Esophagus squamous epithelium (tissue), 4 donors: ENCODE data around the gene OR6V1.
"Not testable (repeated sequence)": the region's sequence is repeated elsewhere in the genome, so short reads cannot be mapped to it uniquely, and the experiment has no call there.

Experiments
- CTCF ChIP-seq, 6 experiments: fragments of 450-650 bp in 4 of 6; fragments of 200-600 bp in 2 of 6; sonication (generic) in 2 of 6; IDR thresholded peaks; one replicate each; pipeline ENCODE4 v1.5.1; 2016 to 2019; ENCODE audit warnings: antibody characterized with exemption in 6 of 6, mild to moderate bottlenecking in 4 of 6, moderate library complexity in 4 of 6
- POLR2A ChIP-seq, 4 donors: fragments of 450-650 bp; IDR thresholded peaks; one replicate each; pipeline ENCODE4 v1.6.1; 2017; ENCODE audit warnings: antibody characterized with exemption in 4 of 4, mild to moderate bottlenecking in 4 of 4, moderate library complexity in 3 of 4

GRCh38 chr7:143085610-143086009, 33.5 kb downstream of the OR6V1 start:
- not testable (repeated sequence) for TF ChIP-seq CTCF, POLR2A (IDR thresholded peaks at IDR 0.05)
